GM18508 (cell line): ENCODE results near the gene SP140.
A peak's percentile ranks its signal among the peaks of the same experiment; 100 is the strongest.
"Not testable (repeated sequence)": the region's sequence is repeated elsewhere in the genome, so short reads cannot be mapped to it uniquely, and the experiment has no call there.

ENCODE experiments used
- ATAC-seq: cut with Tn5 transposase; IDR thresholded peaks from one replicate; pipeline ENCODE4 v1.9.1; 2021; ENCODE audit warnings: moderate number of reproducible peaks; ENCODE audit not compliant: insufficient read depth, unreplicated experiment

SP140 gene

GRCh38 chr2:230323385-230324106 lies 98.0 kb downstream of the SP140 start:
- no peak for ATAC-seq

GRCh38 chr2:230324503-230324902 lies 99.0 kb downstream of the SP140 start:
- ATAC-seq = no peak

- no peak for ATAC-seq
Observed at GRCh38 chr2:230325316-230326243, 100.0 kb downstream of the SP140 start.

DNA sequence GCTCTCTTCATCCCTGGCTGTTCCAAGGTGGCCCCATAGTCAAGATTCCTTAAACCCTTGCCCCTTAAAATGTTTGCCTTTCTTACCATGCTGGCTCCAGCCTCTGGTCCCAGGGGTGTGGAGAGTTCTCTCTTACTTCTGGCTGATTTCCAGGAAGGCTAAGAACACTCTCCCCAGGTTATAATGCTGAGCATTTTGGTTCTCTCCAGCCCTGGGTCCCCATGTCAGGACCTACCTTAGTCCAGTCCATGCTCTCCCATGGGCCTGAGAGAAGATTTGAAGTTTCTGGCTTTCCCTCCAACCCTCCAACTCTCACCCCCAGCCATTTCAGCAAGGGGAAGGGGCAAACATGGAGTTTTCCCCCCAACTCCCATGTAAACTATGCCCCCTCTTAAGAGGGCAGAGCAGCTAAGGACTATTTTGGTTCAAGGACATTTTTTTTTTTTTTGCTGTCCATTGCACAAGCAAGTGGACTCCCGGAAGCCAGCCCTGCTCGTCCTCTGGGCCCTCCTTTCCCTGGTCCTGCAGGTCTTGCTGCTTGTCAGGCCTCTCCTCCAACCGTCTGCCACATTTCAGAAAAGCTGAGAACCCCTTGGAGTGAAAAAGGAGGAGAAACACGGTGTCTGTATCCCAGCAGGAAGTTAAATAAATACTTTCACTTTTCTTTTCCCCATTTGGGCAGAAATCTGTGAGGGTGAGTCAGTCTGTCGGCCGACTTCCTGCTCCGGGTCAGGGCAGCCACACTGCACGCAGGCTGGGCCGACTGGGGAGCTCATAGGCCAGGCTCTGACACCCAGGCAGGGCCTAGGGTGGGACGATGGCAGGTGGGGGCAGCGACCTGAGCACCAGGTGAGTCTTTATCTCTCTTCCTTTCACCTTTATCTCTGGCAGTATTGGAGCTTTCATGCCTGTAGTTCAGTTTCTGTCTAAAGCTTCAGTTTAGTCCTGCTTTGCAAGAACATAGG lies 101.2 kb downstream of the SP140 start, which contains the start of gene SP140L:
TSS of gene SP140L (plus strand) at position 741 of the 965 bp plus-strand sequence. CDS start at position 818, 77 bp downstream.
- peak; percentile 66 for ATAC-seq

DNA sequence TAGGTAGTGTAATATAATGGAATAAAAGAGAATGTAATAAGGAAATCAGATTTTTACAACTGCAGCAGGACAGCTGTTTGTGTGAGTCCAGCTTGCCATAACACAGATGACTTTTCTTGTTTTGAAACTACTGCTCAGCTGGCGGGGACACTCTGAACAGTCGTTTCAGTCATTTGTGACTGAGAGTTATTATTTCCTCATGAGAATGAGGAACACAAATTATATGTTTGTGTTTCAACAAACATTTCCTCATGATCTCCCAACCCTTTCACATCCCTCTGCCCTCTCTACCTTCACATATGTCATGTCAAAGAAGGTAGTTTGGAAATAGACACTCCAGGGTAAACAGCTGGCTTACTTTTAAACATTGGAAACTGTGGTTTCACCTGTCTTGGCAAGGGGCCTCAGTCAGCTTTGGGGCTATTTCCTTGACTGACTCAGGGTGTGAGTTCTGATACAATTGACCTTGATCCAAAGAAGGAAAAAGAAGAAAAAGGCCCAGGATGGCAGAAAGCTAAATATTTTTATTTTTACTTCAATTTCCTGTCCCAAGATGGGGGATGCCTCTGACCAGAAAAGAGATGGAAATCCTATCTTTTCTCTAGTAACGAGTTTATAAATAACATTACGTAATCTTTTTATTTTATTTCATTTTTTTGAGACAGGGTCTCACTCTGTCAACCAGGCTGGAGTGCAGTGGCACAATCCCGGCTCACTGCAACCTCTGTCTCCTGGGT lies 102.0 kb downstream of the SP140 start:
- ATAC-seq = peak; percentile 45

DNA sequence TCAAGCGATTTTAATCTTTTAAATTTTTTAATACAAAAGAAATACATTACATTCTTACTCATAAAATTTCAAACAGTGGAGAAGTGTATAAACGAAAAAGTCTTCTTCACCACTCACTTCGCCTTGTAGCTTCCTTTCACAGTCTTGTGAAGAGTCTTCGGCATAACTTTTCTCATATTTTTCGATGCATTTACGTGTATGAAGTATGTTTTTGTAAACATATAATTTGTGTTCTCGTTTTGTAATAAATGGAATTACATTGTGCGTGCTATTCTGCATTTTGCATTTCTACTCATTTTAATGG lies 102.6 kb downstream of the SP140 start:
- ATAC-seq = no peak

GRCh38 chr2:230329946-230330605 lies 104.5 kb downstream of the SP140 start:
- no peak for ATAC-seq

DNA sequence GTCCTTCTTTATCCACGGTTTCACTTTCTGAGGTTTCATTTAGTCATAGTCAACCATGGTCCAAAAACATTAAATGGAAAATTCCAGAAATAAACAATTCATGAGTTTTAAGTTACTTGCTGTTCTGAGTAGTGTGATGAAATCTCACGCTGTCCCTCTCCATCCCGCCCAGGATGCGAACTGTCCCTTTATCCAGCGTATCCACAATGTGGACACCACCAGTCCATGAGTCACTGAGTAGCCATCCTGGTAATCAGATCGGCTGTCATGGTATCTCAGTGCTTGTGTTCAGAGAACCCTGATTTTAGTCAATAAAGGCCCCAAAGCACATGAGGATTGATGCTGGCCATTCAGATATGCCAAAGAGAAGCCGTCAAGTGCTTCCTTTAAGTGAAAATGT lies 105.2 kb downstream of the SP140 start:
- no peak for ATAC-seq

DNA sequence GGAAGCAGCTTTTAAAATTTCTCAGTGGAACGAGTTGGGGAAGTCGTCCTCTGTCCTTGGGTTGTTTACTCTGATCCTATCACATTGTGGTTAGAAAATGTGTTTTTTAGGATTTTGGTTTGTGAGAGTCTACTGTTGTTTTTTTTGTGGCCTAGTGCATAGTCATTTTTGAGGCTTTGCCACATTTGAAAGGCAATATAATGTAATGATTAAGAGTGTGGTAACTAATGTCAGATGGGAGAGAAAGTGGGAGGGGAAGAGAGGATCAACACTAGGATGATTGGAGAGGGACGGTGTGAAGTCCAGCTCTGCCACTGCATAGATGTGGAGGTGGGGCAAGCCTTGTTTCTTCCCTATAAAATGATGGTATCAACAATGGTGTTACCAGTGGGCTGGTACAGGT lies 109.9 kb downstream of the SP140 start:
- ATAC-seq = no peak

GRCh38 chr2:230335864-230336506 lies 110.4 kb downstream of the SP140 start:
- ATAC-seq = no peak

DNA sequence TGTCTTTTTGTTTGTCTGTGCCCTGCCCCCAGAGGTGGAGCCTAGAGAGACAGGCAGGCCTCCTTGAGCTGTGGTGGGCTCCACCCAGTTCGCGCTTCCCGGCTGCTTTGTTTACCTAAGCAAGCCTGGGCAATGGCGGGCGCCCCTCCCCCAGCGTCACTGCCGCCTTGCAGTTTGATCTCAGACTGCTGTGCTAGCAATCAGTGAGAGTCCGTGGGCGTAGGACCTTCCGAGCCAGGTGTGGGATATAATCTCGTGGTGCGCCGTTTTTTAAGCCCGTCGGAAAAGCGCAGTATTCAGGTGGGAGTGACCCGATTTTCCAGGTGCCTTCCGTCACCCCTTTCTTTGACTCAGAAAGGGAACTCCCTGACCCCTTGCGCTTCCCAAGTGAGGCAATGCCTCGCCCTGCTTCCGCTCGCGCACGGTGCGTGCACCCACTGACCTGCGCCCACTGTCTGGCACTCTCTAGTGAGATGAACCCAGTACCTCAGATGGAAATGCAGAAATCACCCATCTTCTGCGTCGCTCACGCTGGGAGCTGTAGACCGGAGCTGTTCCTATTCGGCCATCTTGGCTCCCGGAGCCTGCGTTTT lies 116.5 kb downstream of the SP140 start:
- not testable (repeated sequence) for ATAC-seq

- ATAC-seq = not testable (repeated sequence)
Observed at GRCh38 chr2:230343041-230343624, 117.6 kb downstream of the SP140 start.

DNA sequence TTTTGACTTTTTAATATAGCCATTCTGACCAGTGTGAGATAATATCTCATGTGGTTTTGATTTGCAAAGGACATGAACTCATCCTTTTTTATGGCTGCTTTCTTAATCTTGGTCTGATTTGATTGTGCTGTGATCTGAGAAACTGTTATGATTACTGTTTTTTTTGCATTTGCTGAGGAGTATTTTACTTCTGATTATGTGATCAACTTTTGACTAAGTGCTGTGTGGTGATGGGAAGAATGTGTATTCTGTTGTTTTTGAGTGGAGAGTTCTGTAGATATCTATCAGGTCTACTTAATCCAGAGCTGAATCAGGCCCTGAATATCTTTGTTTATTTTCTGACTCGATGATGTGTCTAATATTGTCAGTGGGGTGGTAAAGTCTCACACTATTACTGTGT lies 118.2 kb downstream of the SP140 start:
- ATAC-seq = no peak

DNA sequence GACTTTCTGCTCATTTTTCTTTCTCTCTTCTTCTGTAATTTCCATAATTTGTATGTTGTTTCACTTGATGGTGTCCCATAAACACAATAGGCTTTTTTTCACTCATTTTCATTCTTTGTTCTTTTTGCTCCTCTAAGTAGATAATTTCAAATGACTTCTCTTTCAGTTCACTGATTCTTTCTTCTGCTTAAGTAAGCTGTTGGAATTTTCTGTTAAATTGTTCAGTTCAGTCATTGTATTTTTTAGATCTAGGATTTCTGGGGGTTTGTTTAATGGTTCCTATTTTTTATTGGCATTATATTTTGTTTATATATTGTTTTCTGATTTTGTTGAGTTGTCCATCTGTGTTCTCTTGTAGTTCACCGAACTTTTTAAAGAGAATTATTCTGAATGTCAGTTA lies 120.9 kb downstream of the SP140 start:
- ATAC-seq = no peak

GRCh38 chr2:230346921-230347533 lies 121.5 kb downstream of the SP140 start:
- no peak for ATAC-seq

DNA sequence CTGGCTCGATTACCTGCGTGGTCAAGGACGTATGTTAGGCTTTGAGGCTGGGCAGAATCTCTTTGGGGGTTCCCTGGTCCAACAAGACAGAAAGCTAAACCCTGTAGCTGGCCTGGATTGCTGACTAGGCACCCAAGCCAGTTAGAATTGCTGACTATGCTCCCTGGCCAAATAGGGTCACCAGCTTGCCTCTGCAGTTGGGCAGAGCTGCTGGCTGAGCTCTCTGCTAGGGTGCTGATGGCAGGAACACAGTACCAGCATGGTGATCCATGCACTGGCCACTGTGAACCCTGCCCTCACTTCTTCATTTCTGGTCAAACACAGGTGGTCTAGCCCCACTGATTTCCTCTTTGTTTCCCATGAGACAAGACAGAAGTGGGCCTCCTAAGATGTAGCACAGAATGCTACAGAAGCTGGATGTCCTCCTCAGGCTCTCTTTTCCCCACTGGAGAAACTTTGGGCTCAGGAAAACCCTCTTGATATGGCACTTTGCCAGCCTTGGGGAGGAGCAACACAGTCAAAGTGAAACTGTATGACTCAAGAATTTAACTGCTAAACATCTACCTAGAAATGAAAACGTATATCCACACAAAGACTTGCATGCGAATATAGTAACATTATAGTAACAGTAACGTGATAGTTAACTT lies 122.2 kb downstream of the SP140 start:
- ATAC-seq = no peak

GRCh38 chr2:230348787-230349186 lies 123.3 kb downstream of the SP140 start:
- no peak for ATAC-seq
